Panc1 (cell line): ENCODE measurements around the gene SLC22A16. TPM values are rescaled to one million over a fixed set of nuclear protein-coding genes. Genes with fewer than 3 reads are reported as not detected.

ENCODE experiments used
- ATAC-seq: fragments of 200-7000 bp; cut with Tn5 transposase; 2 replicates; pipeline ENCODE4 v1.9.1; 2020; ENCODE audit warnings: mild to moderate bottlenecking, moderate library complexity
- BruUV-seq: library from RNA; stranded (reverse); fragments of 400-500 nt; replicated peaks from 2 replicates; lab custom pipeline; 2021; lab: Mats Ljungman, UMichigan
- CTCF ChIA-PET: fragments of 300-600 bp; sonication (Branson Sonifier 250); formaldehyde crosslinking; loops from one replicate; lab custom pipeline; 2022; ENCODE audit warnings: antibody characterized with exemption; lab: Charles Lee
- POLR2A ChIA-PET: fragments of 300-600 bp; sonication (Branson Sonifier 250); formaldehyde crosslinking; loops from one replicate; lab custom pipeline; 2022; ENCODE audit warnings: antibody characterized with exemption; lab: Charles Lee
- DNase-seq: peaks from one replicate; pipeline ENCODE4 v3.0.0-alpha.2; 2010; ENCODE audit warnings: low read depth, low spot score
- H3K27ac ChIP-seq: 2 replicates; pipeline ENCODE4 v1.5.1; 2011; ENCODE audit warnings: mild to moderate bottlenecking, low read length, inconsistent platforms
- H3K27me3 ChIP-seq: fragments of 200-500 bp; sonication (Bioruptor generic); 2 replicates; pipeline ENCODE4 v1.6.0; 2014; ENCODE audit warnings: low read length, inconsistent platforms; ENCODE audit not compliant: control insufficient read depth, insufficient read depth
- H3K36me3 ChIP-seq: fragments of 200-500 bp; sonication (Bioruptor generic); 2 replicates; pipeline ENCODE4 v1.5.1; 2014; ENCODE audit warnings: inconsistent platforms, mild to moderate bottlenecking, low read length, moderate library complexity; ENCODE audit not compliant: control insufficient read depth, insufficient read depth
- H3K4me1 ChIP-seq: 2 replicates; pipeline ENCODE4 v1.5.1; 2011; ENCODE audit warnings: inconsistent platforms, mild to moderate bottlenecking, low read length, moderate library complexity; ENCODE audit not compliant: control insufficient read depth, insufficient read depth
- H3K4me3 ChIP-seq, 2 experiments: 2 replicates each; pipeline ENCODE4 v1.5.1; 2011 to 2012; ENCODE audit warnings: low read depth in 2 of 2, low read length in 2 of 2, mild to moderate bottlenecking in 2 of 2, inconsistent platforms in 1 of 2, moderate library complexity in 1 of 2
- H3K9me3 ChIP-seq: fragments of 200-500 bp; sonication (Bioruptor generic); 2 replicates; pipeline ENCODE4 v1.5.1; 2014; ENCODE audit warnings: low read depth, mild to moderate bottlenecking, inconsistent platforms, low read length, moderate library complexity; ENCODE audit not compliant: control insufficient read depth, insufficient read depth
- CTCF ChIP-seq: fragments of 450-650 bp; IDR thresholded peaks from 2 replicates; pipeline ENCODE4 v1.5.1; 2017; ENCODE audit warnings: mild to moderate bottlenecking
- POLR2AphosphoS5 ChIP-seq: IDR thresholded peaks from 2 replicates; pipeline ENCODE4 v1.6.1; 2012; ENCODE audit warnings: mild to moderate bottlenecking, low read depth, low read length, moderate library complexity
- REST ChIP-seq, 2 experiments: IDR thresholded peaks; 2 replicates each; pipeline ENCODE4 v1.6.1; 2011 to 2012; ENCODE audit warnings: low read depth in 2 of 2, control low read depth in 1 of 2, low read length in 1 of 2, mild to moderate bottlenecking in 1 of 2, moderate library complexity in 1 of 2; ENCODE audit not compliant: insufficient read depth in 1 of 2
- SIN3A ChIP-seq: IDR thresholded peaks from 2 replicates; pipeline ENCODE4 v1.6.1; 2012; ENCODE audit warnings: low read depth, mild to moderate bottlenecking, low read length, moderate library complexity, borderline replicate concordance; ENCODE audit not compliant: insufficient read depth
- TCF7L2 ChIP-seq: IDR thresholded peaks from 2 replicates; pipeline ENCODE4 v1.6.1; 2011; ENCODE audit warnings: mild to moderate bottlenecking, low read depth, low read length, inconsistent platforms
- in situ Hi-C: cut with HindIII; loops from 2 replicates; pipeline ENCODE4 v1.10.0; 2016; ENCODE audit warnings: low sequenced_read_pairs, low pct_unique_long_range_greater_than_20kb
- intact Hi-C: fragments of 100-400 bp; cut with micrococcal nuclease; formaldehyde crosslinking; loops from one replicate; pipeline ENCODE4 v1.10.0; 2022; ENCODE audit not compliant: unreplicated experiment
- total RNA-seq: library from RNA; stranded (reverse); gene quantifications from one replicate; pipeline ENCODE4 v1.2.1, GENCODE V29; 2021; ENCODE audit not compliant: unreplicated experiment

Gene SLC22A16
- total RNA-seq, 1 experiment from 2014 or later: not detected

DNA sequence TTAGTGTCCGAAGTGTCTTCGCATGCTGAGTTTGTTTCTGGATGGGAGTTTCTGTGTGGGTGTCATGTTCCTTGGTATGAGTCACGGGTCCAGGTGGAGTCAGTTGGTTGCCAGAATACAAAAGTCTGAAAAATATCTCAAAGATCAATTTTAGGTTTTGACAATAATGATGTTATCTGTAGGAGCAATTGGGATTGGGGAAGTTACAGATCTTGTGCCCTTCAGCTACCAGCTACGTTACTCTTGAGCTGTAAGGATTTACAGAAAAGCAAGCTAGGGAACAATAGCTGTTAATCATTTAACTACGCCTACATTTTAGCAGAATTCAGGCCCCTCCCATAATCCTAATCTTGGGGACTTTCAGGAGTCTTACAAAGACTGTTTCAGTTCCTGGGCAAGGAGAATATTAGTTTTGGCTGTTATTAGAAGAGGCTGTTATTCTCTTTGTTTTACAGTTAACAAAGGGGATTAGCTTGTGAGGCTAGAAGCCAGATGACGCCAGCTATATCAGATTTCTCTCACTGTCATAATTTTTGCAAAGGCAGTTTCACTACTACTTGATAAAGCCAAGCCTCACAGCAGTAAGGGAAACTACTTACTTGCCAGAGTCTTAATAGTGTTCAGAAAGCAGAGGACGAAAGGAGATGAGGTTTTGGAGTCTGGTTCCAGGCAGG lies 15.4 kb upstream of the SLC22A16 start:
- no peaks in the 10 kb centered on the region for H3K4me1 ChIP-seq
- no peaks in the 10 kb centered on the region for H3K36me3 ChIP-seq
- in situ Hi-C loops: no loop called here
- no peak overlapping the region for H3K27ac ChIP-seq
- no peaks in the 10 kb centered on the region for H3K27me3 ChIP-seq
- CTCF ChIA-PET: no interaction called here
- intact Hi-C loops: no loop called here
- POLR2A ChIA-PET: interaction anchor here (0.5 kb wide), 2 partner anchors 82 to 358 kb away, joined by 6 to 8 read pairs; no protein-coding TSS in a partner anchor
- no peak overlapping the region for H3K4me3 ChIP-seq
- TF ChIP-seq POLR2AphosphoS5 (no peak), CTCF (no peak), REST (IDR thresholded peaks at IDR 0.05; ENCODE audit: insufficient read depth in 1 of 2, low read depth in 2 of 2, low read length in 1 of 2) (no peak), SIN3A (no peak), TCF7L2 (no peak)
- ATAC-seq (no peak), DNase-seq (no peak)
- H3K9me3 ChIP-seq: no peaks in the 10 kb centered on the region
- no TSS peak for BruUV-seq

DNA sequence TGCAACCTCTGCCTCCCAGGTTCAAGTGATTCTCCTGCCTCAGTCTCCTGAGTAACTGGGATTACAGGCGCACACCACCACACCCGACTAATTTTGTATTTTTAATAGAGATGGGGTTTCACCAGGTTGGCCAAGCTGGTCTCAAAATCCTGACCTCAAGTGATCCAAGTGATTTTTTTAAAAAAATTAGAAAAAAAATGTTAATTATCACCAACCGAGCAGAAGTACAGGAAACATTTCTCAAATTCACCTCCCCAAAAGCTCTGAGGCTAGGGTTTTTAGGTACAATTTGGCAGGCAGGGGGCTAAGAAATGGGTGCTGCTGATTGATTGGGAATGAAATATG lies 14.9 kb upstream of the SLC22A16 start:
- Histone ChIP-seq H3K9me3 (no peaks in the 10 kb centered on the region), H3K36me3 (no peaks in the 10 kb centered on the region), H3K4me1 (no peaks in the 10 kb centered on the region), H3K27me3 (no peaks in the 10 kb centered on the region), H3K4me3 (no peak overlapping the region), H3K27ac (no peak overlapping the region)
- ChIA-PET POLR2A (interaction anchor here (0.5 kb wide), 1 partner anchor 359 kb away, joined by 8 read pairs; no protein-coding TSS in a partner anchor), CTCF (no interaction called here)
- in situ Hi-C loops: no loop called here
- no peak for ATAC-seq
- TF ChIP-seq CTCF (no peak), SIN3A (no peak)
- no TSS peak for BruUV-seq
- intact Hi-C loops: no loop called here
- no peak for DNase-seq
